Stomach (tissue), 9 donors: ENCODE results near the gene HYAL2. TPM values are rescaled to one million over a fixed set of nuclear protein-coding genes. Genes with fewer than 3 reads are reported as not detected.

Source experiments
- DNase-seq, 2 donors: peaks; one replicate each; pipeline versions ENCODE4 v3.0.0 to v3.0.0-alpha.2; 2013 to 2019
- H3K27ac ChIP-seq, 5 donors: fragments of 200-600 bp in 4 of 5; sonication (generic) in 4 of 5; one replicate each; pipeline ENCODE4 v1.5.1; 2013 to 2019; ENCODE audit warnings: mild to moderate bottlenecking in 1 of 5, moderate library complexity in 1 of 5
- H3K27me3 ChIP-seq, 3 donors: fragments of 200-600 bp; sonication (generic); one replicate each; pipeline ENCODE4 v1.5.1; 2017 to 2019; ENCODE audit warnings: mixed run types in 1 of 3
- H3K36me3 ChIP-seq, 4 donors: fragments of 200-600 bp; sonication (generic); 1 replicate in 3 of 4; 2 replicates in 1 of 4; pipeline ENCODE4 v1.5.1; 2016 to 2019
- H3K4me1 ChIP-seq, 4 donors: fragments of 200-600 bp; sonication (generic); one replicate each; pipeline ENCODE4 v1.5.1; 2016 to 2019
- H3K4me3 ChIP-seq, 4 donors: fragments of 200-600 bp; sonication (generic) in 3 of 4; one replicate each; pipeline ENCODE4 v1.5.1; 2016 to 2019; ENCODE audit warnings: mild to moderate bottlenecking in 1 of 4
- H3K9me3 ChIP-seq, 4 donors: fragments of 200-600 bp; sonication (generic); one replicate each; pipeline ENCODE4 v1.5.1; 2016 to 2019
- CTCF ChIP-seq, 7 experiments: fragments of 450-650 bp in 4 of 7; fragments of 200-600 bp in 3 of 7; sonication (generic) in 3 of 7; IDR thresholded peaks; one replicate each; pipeline ENCODE4 v1.5.1; 2016 to 2019; ENCODE audit warnings: antibody characterized with exemption in 7 of 7, control low read depth in 2 of 7, mild to moderate bottlenecking in 1 of 7
- EP300 ChIP-seq: sonication (generic); formaldehyde crosslinking; IDR thresholded peaks from one replicate; pipeline ENCODE4 v1.6.1; 2017; ENCODE audit warnings: antibody characterized with exemption
- POLR2A ChIP-seq, 4 donors: fragments of 450-650 bp; IDR thresholded peaks; one replicate each; pipeline ENCODE4 v1.6.1; 2016; ENCODE audit warnings: antibody characterized with exemption in 4 of 4, control low read depth in 2 of 4, mild to moderate bottlenecking in 1 of 4, moderate library complexity in 1 of 4
- POLR2AphosphoS5 ChIP-seq, 3 donors: sonication (generic); formaldehyde crosslinking; IDR thresholded peaks; one replicate each; pipeline ENCODE4 v1.6.1; 2016; ENCODE audit warnings: antibody characterized with exemption in 3 of 3
- WGBS, 5 donors: extraction: QIAGEN DNeasy Blood & Tissue Kit in 3 of 5; methylation state at CpG; one replicate each; pipeline versions ENCODE4 v1.1.5 to v1.1.7; 2013 to 2018; 5-methylcytosine and 5-hydroxymethylcytosine counted together
- intact Hi-C: fragments of 100-400 bp; cut with DNase I; formaldehyde crosslinking; loops from one replicate; pipeline ENCODE4 v1.15.1; 2023; ENCODE audit warnings: low total_unique reads
- polyA plus RNA-seq, 3 donors: library from polyadenylated mRNA; stranded (reverse); fragments of 200-250 nt; gene quantifications; one replicate each; pipeline ENCODE4 v1.2.3, GENCODE V29; 2013
- total RNA-seq, 5 donors: library from RNA; depleted of rRNA; stranded (reverse); fragments of >200 nt; gene quantifications; one replicate each; pipeline versions ENCODE4 v1.1.0 to v1.2.3, GENCODE V29; 2014 to 2016
- donor health status: healthy with polysubstance abuse.
- donor health status: Bipolar disorder and iron deficiency.
- donor health status: healthy.

The HYAL2 gene
- total and polyA plus RNA-seq, 8 donors = 11.1 to 96.4 (median 28.6) TPM

- peaks cover 27 to 53% (median 44%) of the 10 kb centered on the region in 4 donors for H3K4me1 ChIP-seq
- 50 to 70% (median 69%) methylated on average over 49 to 79 of the region's 79 CpGs for WGBS, 5 donors
- intact Hi-C loops = loop anchor here (10.0 kb wide), 1 partner anchor 51 kb away; no protein-coding TSS in a partner anchor
- H3K27ac ChIP-seq = no peak overlapping the region
- no peak for DNase-seq
- no peak for TF ChIP-seq POLR2AphosphoS5 (IDR thresholded peaks at IDR 0.05)
- TF ChIP-seq CTCF (IDR thresholded peaks at IDR 0.05) = no peak
- no peak for TF ChIP-seq EP300
- peaks cover 8 to 52% (median 19%) of the 10 kb centered on the region in 4 donors for H3K36me3 ChIP-seq
- no peak overlapping the region for H3K4me3 ChIP-seq
- H3K9me3 ChIP-seq = no peaks in the 10 kb centered on the region
- peaks cover 0 to 40% (median 26%) of the 10 kb centered on the region in 3 donors for H3K27me3 ChIP-seq
These were observed 46.4 kb downstream of the HYAL2 start for GRCh38 chr3:50275996-50276761.

GRCh38 chr3:50275141-50275995, 47.2 kb downstream of the HYAL2 start:
- peaks cover 8 to 54% (median 19%) of the 10 kb centered on the region in 4 donors for H3K36me3 ChIP-seq
- peak overlapping the region in 2 of 5 donors; percentile 28 to 54 for H3K27ac ChIP-seq
- WGBS, 5 donors = 53 to 73% (median 63%) methylated on average over 35 to 65 of the region's 65 CpGs
- intact Hi-C loops = loop anchor here (10.0 kb wide), 1 partner anchor 51 kb away; no protein-coding TSS in a partner anchor
- TF ChIP-seq POLR2AphosphoS5 (IDR thresholded peaks at IDR 0.05) = no peak
- no peak for TF ChIP-seq CTCF (IDR thresholded peaks at IDR 0.05)
- TF ChIP-seq POLR2A (IDR thresholded peaks at IDR 0.05) = no peak
- no peak for TF ChIP-seq EP300
- no peaks in the 10 kb centered on the region for H3K9me3 ChIP-seq
- H3K4me1 ChIP-seq = peaks cover 35 to 61% (median 52%) of the 10 kb centered on the region in 4 donors
- peaks cover 0 to 40% (median 26%) of the 10 kb centered on the region in 3 donors for H3K27me3 ChIP-seq
- no peak for DNase-seq
- no peak overlapping the region for H3K4me3 ChIP-seq

- TF ChIP-seq POLR2AphosphoS5 (IDR thresholded peaks at IDR 0.05) (peak in 1 of 3 donors; percentile 34), CTCF (IDR thresholded peaks at IDR 0.05) (peak in 5 of 7 experiments; percentile 68 to 88 (median 74)), EP300 (no peak), POLR2A (IDR thresholded peaks at IDR 0.05) (no peak)
- Histone ChIP-seq H3K27ac (peak overlapping the region in 3 of 5 donors; percentile 17 to 54 (median 28)), H3K4me1 (peaks cover 38 to 69% (median 60%) of the 10 kb centered on the region in 4 donors), H3K4me3 (no peak overlapping the region), H3K27me3 (peaks cover 0 to 40% (median 26%) of the 10 kb centered on the region in 3 donors), H3K9me3 (no peaks in the 10 kb centered on the region), H3K36me3 (peaks cover 8 to 54% (median 19%) of the 10 kb centered on the region in 4 donors)
- intact Hi-C loops = loop anchor here (5.0 to 10.0 kb wide), 2 partner anchors 50 to 82 kb away; partner anchors contain the start of gene GNAT1
- peak; percentile 83 to 87 for DNase-seq
- WGBS, 5 donors = 40 to 48% (median 42%) methylated on average over 18 to 26 of the region's 26 CpGs
These were observed 48.0 kb downstream of the HYAL2 start for GRCh38 chr3:50274371-50275104.
